GM23338 (cell line): Measurements from ENCODE around the gene KCNAB1. TPM values are rescaled to one million over a fixed set of nuclear protein-coding genes. Genes with fewer than 3 reads are reported as not detected.

ENCODE experiments used
- ATAC-seq: fragments of 200-7000 bp; cut with Tn5 transposase; 3 replicates; pipeline ENCODE4 v1.9.1; 2020
- DNase-seq: peaks from one replicate; pipeline ENCODE4 v3.0.0-alpha.2; 2015; ENCODE audit warnings: low spot score
- H2AFZ ChIP-seq: fragments of 200-600 bp; sonication (generic); 2 replicates; pipeline ENCODE4 v1.8.0; 2016; ENCODE audit warnings: antibody characterized with exemption, mild to moderate bottlenecking, moderate library complexity
- H3F3A ChIP-seq: fragments of 200-600 bp; sonication (generic); replicated peaks from 2 replicates; pipeline ENCODE4 v1.8.0; 2017; ENCODE audit warnings: antibody characterized with exemption, mixed run types, low read depth
- H3K27ac ChIP-seq: fragments of 200-600 bp; sonication (generic); 2 replicates; pipeline ENCODE4 v1.6.1; 2016; ENCODE audit warnings: low read depth
- H3K27me3 ChIP-seq: fragments of 200-600 bp; sonication (generic); 2 replicates; pipeline ENCODE4 v1.8.0; 2016; ENCODE audit warnings: mild to moderate bottlenecking, mixed run types, moderate library complexity; ENCODE audit not compliant: insufficient read depth
- H3K36me3 ChIP-seq: fragments of 200-600 bp; sonication (generic); 2 replicates; pipeline ENCODE4 v1.8.0; 2016; ENCODE audit warnings: mild to moderate bottlenecking; ENCODE audit not compliant: insufficient read depth
- H3K4me1 ChIP-seq: fragments of 200-600 bp; sonication (generic); 2 replicates; pipeline ENCODE4 v1.8.0; 2016; ENCODE audit warnings: mild to moderate bottlenecking, moderate library complexity; ENCODE audit not compliant: insufficient read depth
- H3K4me2 ChIP-seq: fragments of 200-600 bp; sonication (generic); 2 replicates; pipeline ENCODE4 v1.7.1; 2017; ENCODE audit warnings: mixed run types
- H3K4me3 ChIP-seq: fragments of 200-600 bp; sonication (generic); 2 replicates; pipeline ENCODE4 v1.6.1; 2016; ENCODE audit warnings: mixed run types
- H3K79me2 ChIP-seq: fragments of 200-600 bp; sonication (generic); replicated peaks from 2 replicates; pipeline ENCODE4 v1.8.0; 2017; ENCODE audit warnings: mild to moderate bottlenecking; ENCODE audit not compliant: insufficient read depth
- H3K9me2 ChIP-seq: fragments of 200-600 bp; sonication (generic); 2 replicates; pipeline ENCODE4 v1.8.0; 2017; ENCODE audit not compliant: insufficient read depth
- H4K20me1 ChIP-seq: fragments of 200-600 bp; sonication (generic); replicated peaks from 2 replicates; pipeline ENCODE4 v1.8.0; 2017; ENCODE audit warnings: mild to moderate bottlenecking; ENCODE audit not compliant: insufficient read depth
- H3K27ac Mint-ChIP-seq: 2 replicates; pipeline ENCODE4 v1.8.0; 2020; ENCODE audit warnings: inconsistent platforms, mild to moderate bottlenecking, moderate library complexity, mixed read lengths
- H3K27me3 Mint-ChIP-seq: 3 replicates; pipeline ENCODE4 v1.8.0; 2022; ENCODE audit warnings: low read depth, mild to moderate bottlenecking, moderate library complexity, mixed read lengths, inconsistent platforms; ENCODE audit not compliant: insufficient read depth, poor library complexity
- H3K36me3 Mint-ChIP-seq: 3 replicates; pipeline ENCODE4 v1.8.0; 2021; ENCODE audit warnings: low read depth, mild to moderate bottlenecking, inconsistent platforms, moderate library complexity, mixed read lengths
- H3K4me1 Mint-ChIP-seq: 3 replicates; pipeline ENCODE4 v1.8.0; 2020; ENCODE audit warnings: mild to moderate bottlenecking, inconsistent platforms, mixed read lengths
- H3K4me3 Mint-ChIP-seq: 3 replicates; pipeline ENCODE4 v1.8.0; 2021; ENCODE audit warnings: moderate library complexity, mild to moderate bottlenecking, inconsistent platforms, mixed read lengths
- H3K9me3 Mint-ChIP-seq: 3 replicates; pipeline ENCODE4 v1.8.0; 2020; ENCODE audit warnings: moderate library complexity, mild to moderate bottlenecking, inconsistent platforms, mixed read lengths
- EZH2phosphoT487 ChIP-seq: fragments of 200-600 bp; sonication (generic); IDR thresholded peaks from one replicate; pipeline ENCODE4 v1.8.1; 2018; ENCODE audit warnings: antibody characterized with exemption; ENCODE audit not compliant: unreplicated experiment
- JUNB ChIP-seq: IDR thresholded peaks from one replicate; pipeline ENCODE4 v1.6.1; 2016; ENCODE audit warnings: antibody characterized with exemption; ENCODE audit not compliant: unreplicated experiment
- NANOG ChIP-seq: IDR thresholded peaks from 2 replicates; pipeline ENCODE4 v1.6.1; 2016; ENCODE audit warnings: antibody characterized with exemption, borderline replicate concordance
- STAT1 ChIP-seq: IDR thresholded peaks from one replicate; pipeline ENCODE4 v1.6.1; 2016; ENCODE audit warnings: antibody characterized with exemption; ENCODE audit not compliant: unreplicated experiment
- ZNF331 ChIP-seq: fragments of 250-450 bp; sonication (Bioruptor Pico); IDR thresholded peaks from 2 replicates; pipeline ENCODE4 v1.5.0; 2020; ENCODE audit warnings: low read depth, mild to moderate bottlenecking, moderate library complexity
- ZNF462 ChIP-seq: fragments of 250-450 bp; sonication (Bioruptor Pico); IDR thresholded peaks from 2 replicates; pipeline ENCODE4 v1.5.0; 2020; ENCODE audit warnings: mild to moderate bottlenecking, moderate library complexity
- polyA plus RNA-seq: library from polyadenylated mRNA; unstranded; fragments of >200 nt; fragmentation: Nextera tagmentation; extraction: Ambion mirVana; gene quantifications from 2 replicates; pipeline ENCODE4 v1.2.1, GENCODE V29; 2016
- total RNA-seq: library from RNA; depleted of rRNA; stranded (reverse); fragments of >200 nt; shearing (Covaris generic); gene quantifications from 2 replicates; pipeline ENCODE4 v1.2.3, GENCODE V29; 2014

The KCNAB1 gene
- total and polyA plus RNA-seq, 2 experiments from 2014 or later, result 0.69 to 2.6 TPM

- Histone ChIP-seq H3K9me2 (0 out of 2 replicates have a peak, but pooled peaks cover under 1% of the 10 kb centered on the region), H2AFZ (peak overlapping the region; percentile 38; the same call in 1 of the 2 replicates), H3F3A (no peaks in the 10 kb centered on the region), H3K4me1 (peaks cover 7% of the 10 kb centered on the region; the same call in 1 of the 2 replicates), H3K4me2 (no peak overlapping the region), H3K27ac (no peak overlapping the region), H3K4me3 (no peak overlapping the region), H4K20me1 (no peaks in the 10 kb centered on the region), H3K36me3 (no peaks in the 10 kb centered on the region), H3K27me3 (no peaks in the 10 kb centered on the region), H3K79me2 (no peaks in the 10 kb centered on the region)
- Mint-ChIP-seq H3K9me3 (peaks cover 2% of the 10 kb centered on the region; the same call in 2 of the 3 replicates), H3K27me3 (no peaks in the 10 kb centered on the region), H3K4me1 (peaks cover 13% of the 10 kb centered on the region), H3K36me3 (no peaks in the 10 kb centered on the region), H3K4me3 (no peak overlapping the region), H3K27ac (no peak overlapping the region)
- DNase-seq (no peak), ATAC-seq (no peak)
- no peak for TF ChIP-seq EZH2phosphoT487
- TF ChIP-seq NANOG, result no peak
- no peak for TF ChIP-seq JUNB
- no peak for TF ChIP-seq ZNF331 (CRISPR knock-in tag)
Observed at GRCh38 chr3:156161172-156161571, 40.8 kb downstream of the KCNAB1 start.

- no peak for TF ChIP-seq STAT1
- no peak for TF ChIP-seq ZNF462 (CRISPR knock-in tag)
- H3K4me1 ChIP-seq, result peaks cover 7% of the 10 kb centered on the region; the same call in 1 of the 2 replicates
Observed at GRCh38 chr3:156163848-156164247, 43.5 kb downstream of the KCNAB1 start.

More at GRCh38 chr3:156163848-156164247, 43.5 kb downstream of the KCNAB1 start:
- H4K20me1 ChIP-seq, result no peaks in the 10 kb centered on the region
- Mint-ChIP-seq H3K27ac (no peak overlapping the region), H3K27me3 (no peaks in the 10 kb centered on the region), H3K4me3 (no peak overlapping the region), H3K36me3 (no peaks in the 10 kb centered on the region), H3K9me3 (no peaks in the 10 kb centered on the region), H3K4me1 (peaks cover 13% of the 10 kb centered on the region)
- DNase-seq (no peak), ATAC-seq (no peak)
- no peak overlapping the region for H3K27ac ChIP-seq
- H3K4me2 ChIP-seq, result no peak overlapping the region
- no peaks in the 10 kb centered on the region for H3K27me3 ChIP-seq
- H2AFZ ChIP-seq, result no peak overlapping the region
- no peaks in the 10 kb centered on the region for H3K79me2 ChIP-seq
- H3K9me2 ChIP-seq, result no peaks in the 10 kb centered on the region
- H3F3A ChIP-seq, result no peaks in the 10 kb centered on the region
- no peak overlapping the region for H3K4me3 ChIP-seq
- H3K36me3 ChIP-seq, result no peaks in the 10 kb centered on the region
